SU-DHL-6 (cell line): Measurements from ENCODE around the gene SEZ6.

Source experiments
- CTCF ChIP-seq: fragments of 200-600 bp; sonication (generic); IDR thresholded peaks from one replicate; pipeline ENCODE4 v1.5.1; 2017; ENCODE audit warnings: antibody characterized with exemption, mild to moderate bottlenecking, low read length, moderate library complexity; ENCODE audit not compliant: insufficient read depth, poor library complexity, severe bottlenecking
- EZH2phosphoT487 ChIP-seq: fragments of 200-600 bp; sonication (generic), shearing (Covaris generic); conservative IDR thresholded peaks from 2 replicates; pipeline ENCODE4 v1.6.1; 2018; ENCODE audit warnings: mild to moderate bottlenecking, antibody characterized with exemption, low read length, moderate library complexity, mixed read lengths

DNA sequence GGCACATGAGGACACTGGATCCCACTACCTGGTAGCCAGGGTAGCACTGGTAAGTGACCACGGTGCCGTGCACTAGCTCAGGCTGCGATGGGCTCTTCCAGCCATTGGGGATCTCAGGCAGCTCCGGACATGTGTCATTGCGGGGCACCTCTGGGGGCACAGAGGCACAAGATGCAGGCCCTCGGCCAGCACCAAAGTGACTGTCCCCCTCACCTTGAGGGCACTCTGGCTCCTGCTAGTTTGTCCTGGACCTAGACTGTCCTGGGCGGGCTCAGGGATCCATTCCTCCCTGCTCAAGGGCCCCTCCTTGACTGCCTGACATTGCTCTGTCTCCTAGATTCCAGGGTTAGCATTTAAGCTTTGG is 47.9 kb downstream of the SEZ6 start:
- no peak for TF ChIP-seq CTCF
- no peak for TF ChIP-seq EZH2phosphoT487
